Testis (tissue), 3 donors: ENCODE measurements around the gene TUBB2A. TPM values are rescaled to one million over a fixed set of nuclear protein-coding genes. Genes with fewer than 3 reads are reported as not detected.
"Not testable (repeated sequence)": the region's sequence is repeated elsewhere in the genome, so short reads cannot be mapped to it uniquely, and the experiment has no call there.

Source experiments
- DNase-seq: peaks from one replicate; pipeline ENCODE4 v3.0.0-alpha.2; 2019
- H3K27ac ChIP-seq, 2 donors: fragments of 200-600 bp; sonication (generic); one replicate each; pipeline ENCODE4 v1.5.1; 2019
- H3K27me3 ChIP-seq: fragments of 200-600 bp; sonication (generic); one replicate; pipeline ENCODE4 v1.5.1; 2019
- H3K36me3 ChIP-seq: fragments of 200-600 bp; sonication (generic); one replicate; pipeline ENCODE4 v1.5.1; 2017; ENCODE audit warnings: low read depth; ENCODE audit errors: missing control alignments
- H3K4me1 ChIP-seq: fragments of 200-600 bp; sonication (generic); one replicate; pipeline ENCODE4 v1.5.1; 2019
- H3K4me3 ChIP-seq, 2 donors: fragments of 200-600 bp; sonication (generic); one replicate each; pipeline ENCODE4 v1.5.1; 2017 to 2019
- H3K9me3 ChIP-seq: fragments of 200-600 bp; sonication (generic); one replicate; pipeline ENCODE4 v1.5.1; 2017
- CTCF ChIP-seq, 3 experiments: fragments of 450-650 bp in 2 of 3; fragments of 200-600 bp in 1 of 3; sonication (generic) in 1 of 3; IDR thresholded peaks; one replicate each; pipeline ENCODE4 v1.5.1; 2016 to 2019; ENCODE audit warnings: antibody characterized with exemption in 3 of 3, mild to moderate bottlenecking in 2 of 3, moderate library complexity in 1 of 3
- WGBS, 2 donors: methylation state at CpG; one replicate each; pipeline ENCODE4 v1.1.5; 2018; 5-methylcytosine and 5-hydroxymethylcytosine counted together
- intact Hi-C: fragments of 100-400 bp; cut with DNase I; formaldehyde crosslinking; loops from one replicate; pipeline ENCODE4 v1.15.1; 2023; ENCODE audit warnings: low total_unique reads
- polyA plus RNA-seq: library from polyadenylated mRNA; stranded (reverse); fragments of 350-450 nt; fragmentation: Illumina TruSeq; extraction: RNeasy Lipid Tissue Mini Kit (QIAGEN cat#74804); gene quantifications from one replicate; pipeline ENCODE4 v1.2.3, GENCODE V29; 2014; ENCODE audit warnings: low read depth, low replicate concordance; ENCODE audit not compliant: insufficient read depth
- total RNA-seq, 2 donors: library from RNA; depleted of rRNA; stranded (reverse); fragments of >200 nt; gene quantifications; one replicate each; pipeline ENCODE4 v1.2.3, GENCODE V29; 2016

The TUBB2A gene
- total and polyA plus RNA-seq, 3 donors from 2014 or later: 13.5 to 23.7 (median 17.7) TPM

- Histone ChIP-seq H3K4me1 (no peaks in the 10 kb centered on the region), H3K4me3 (no peak overlapping the region), H3K27ac (no peak overlapping the region), H3K36me3 (no peaks in the 10 kb centered on the region), H3K27me3 (no peaks in the 10 kb centered on the region), H3K9me3 (no peaks in the 10 kb centered on the region)
- no peak for DNase-seq
- intact Hi-C loops: no loop called here
- no peak for TF ChIP-seq CTCF (IDR thresholded peaks at IDR 0.05)
- WGBS, 2 donors: 74% methylated on average over 11 of the region's 11 CpGs
Measured at GRCh38 chr6:3175715-3176402, 18.5 kb upstream of the TUBB2A start.

DNA sequence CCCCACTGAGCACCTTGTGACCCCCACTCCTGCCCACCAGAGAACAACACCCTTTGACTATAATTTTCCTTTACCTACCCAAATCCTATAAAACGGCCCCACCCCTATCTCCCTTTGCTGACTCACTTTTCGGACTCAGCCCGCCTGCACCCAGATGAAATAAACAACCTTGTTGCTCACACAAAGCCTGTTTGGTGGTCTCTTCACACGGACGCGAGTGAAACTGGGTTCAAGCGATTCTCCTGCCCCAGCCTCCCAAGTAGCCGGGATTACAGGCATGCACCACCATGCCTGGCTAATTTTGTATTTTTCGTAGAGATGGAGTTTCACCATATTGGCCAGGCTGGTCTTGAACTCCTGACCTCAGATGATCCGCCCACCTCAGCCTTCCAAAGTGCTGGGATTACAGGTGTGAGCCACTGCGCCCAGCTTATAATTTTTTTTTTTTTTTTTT is 16.3 kb upstream of the TUBB2A start:
- WGBS, 2 donors: 92 to 96% methylated on average over 11 of the region's 11 CpGs
- DNase-seq, H3K27ac ChIP-seq, H3K4me3 ChIP-seq, intact Hi-C loops, H3K36me3 ChIP-seq, H3K4me1 ChIP-seq, H3K9me3 ChIP-seq, H3K27me3 ChIP-seq: not testable (repeated sequence)

GRCh38 chr6:3172789-3173188 is 15.4 kb upstream of the TUBB2A start:
- DNase-seq, intact Hi-C loops, H3K27me3 ChIP-seq, H3K4me3 ChIP-seq, H3K36me3 ChIP-seq, H3K4me1 ChIP-seq, H3K9me3 ChIP-seq, H3K27ac ChIP-seq: not testable (repeated sequence)
- WGBS, 2 donors: 83 to 86% methylated on average over 4 of the region's 4 CpGs

- H3K27ac ChIP-seq, DNase-seq, H3K27me3 ChIP-seq, H3K36me3 ChIP-seq, H3K4me1 ChIP-seq, H3K9me3 ChIP-seq, H3K4me3 ChIP-seq, intact Hi-C loops: not testable (repeated sequence)
- 73 to 75% methylated on average over 14 to 17 of the region's 17 CpGs for WGBS, 2 donors
Measured at GRCh38 chr6:3171313-3172175, 14.2 kb upstream of the TUBB2A start.

DNA sequence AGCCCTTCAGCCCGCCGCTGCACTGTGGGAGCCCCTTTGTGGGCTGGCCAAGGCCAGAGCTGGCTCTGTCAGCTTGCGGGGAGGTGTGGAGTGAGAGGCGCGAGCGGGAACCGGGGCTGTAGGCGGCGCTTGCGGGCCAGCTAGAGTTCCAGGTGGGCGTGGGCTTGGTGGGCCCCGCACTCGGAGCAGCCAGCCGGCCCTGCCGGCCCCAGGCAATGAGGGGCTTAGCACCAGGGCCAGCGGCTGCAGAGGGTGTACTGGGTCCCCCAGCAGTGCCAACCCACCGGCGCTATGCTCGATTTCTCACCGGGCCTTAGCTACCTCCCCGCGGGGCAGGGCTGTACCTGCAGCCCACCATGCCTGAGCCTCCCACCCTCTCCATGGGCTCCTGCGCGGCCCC is 13.3 kb upstream of the TUBB2A start:
- H3K27me3 ChIP-seq, intact Hi-C loops: not testable (repeated sequence)
- 94% methylated on average over 24 of the region's 24 CpGs; no CpG with 5 or more reads in 1 of the 2 donors for WGBS, 2 donors

GRCh38 chr6:3168046-3168445 is 10.7 kb upstream of the TUBB2A start:
- H3K36me3 ChIP-seq, H3K9me3 ChIP-seq, H3K4me1 ChIP-seq, H3K4me3 ChIP-seq, DNase-seq, H3K27ac ChIP-seq, H3K27me3 ChIP-seq: not testable (repeated sequence)
- intact Hi-C loops: loop anchor here (10.0 kb wide), 1 partner anchor 87 kb away; the partner anchor contains the start of gene PSMG4
- 94 to 95% methylated on average over 10 of the region's 10 CpGs for WGBS, 2 donors

More for the DNA sequence above, 13.3 kb upstream of the TUBB2A start:
- H3K4me3 ChIP-seq, DNase-seq, H3K36me3 ChIP-seq, H3K27ac ChIP-seq, H3K9me3 ChIP-seq, H3K4me1 ChIP-seq: not testable (repeated sequence)

GRCh38 chr6:3166535-3167225 is 9.3 kb upstream of the TUBB2A start:
- intact Hi-C loops: loop anchor here (10.0 kb wide), 1 partner anchor 88 kb away; the partner anchor contains the start of gene PSMG4
- not testable (repeated sequence) for DNase-seq, H3K27me3 ChIP-seq, H3K36me3 ChIP-seq, H3K4me3 ChIP-seq, H3K9me3 ChIP-seq, H3K27ac ChIP-seq, H3K4me1 ChIP-seq
- 89 to 93% methylated on average over 10 of the region's 10 CpGs for WGBS, 2 donors
